ENCODE measurements around the gene APCDD1L.

GRCh38 chr20:58454460-58454859 lies 60.7 kb downstream of the APCDD1L start:
- TF ChIP-seq TAF1 (IDR thresholded peaks at IDR 0.05; ENCODE audit: low read depth) (no peak), TCF12 (IDR thresholded peaks at IDR 0.05; ENCODE audit: low read depth) (no peak), RAD21 (IDR thresholded peaks at IDR 0.05; ENCODE audit: low read depth) (no peak)

Data from Ishikawa (cell line).